CD4-positive, CD25-positive, alpha-beta regulatory T cell (primary cell): ENCODE measurements around the gene SGCD. TPM values are rescaled to one million over a fixed set of nuclear protein-coding genes. Genes with fewer than 3 reads are reported as not detected.
A peak's percentile ranks its signal among the peaks of the same experiment; 100 is the strongest.

Experiments used
- ATAC-seq, 2 donors: fragments of 150-1000 bp; cut with Tn5 transposase; one replicate each; pipeline ENCODE4 v1.10.0; 2021; ENCODE audit warnings: low read depth in 2 of 2, moderate number of reproducible peaks in 2 of 2, moderate library complexity in 1 of 2
- DNase-seq, 3 donors: peaks; one replicate each; pipeline versions ENCODE4 v3.0.0 to v3.0.0-alpha.2; 2012 to 2022; ENCODE audit warnings: mixed read lengths in 1 of 3
- H3K27ac ChIP-seq: one replicate; pipeline ENCODE4 v1.7.0; 2013; ENCODE audit warnings: mild to moderate bottlenecking, low read length; ENCODE audit not compliant: insufficient read depth, poor library complexity, severe bottlenecking
- H3K27me3 ChIP-seq: one replicate; pipeline ENCODE4 v1.7.0; 2013; ENCODE audit warnings: low read length; ENCODE audit not compliant: control insufficient read depth, insufficient read depth
- H3K36me3 ChIP-seq: one replicate; pipeline ENCODE4 v1.7.0; 2013; ENCODE audit warnings: mild to moderate bottlenecking, low read length, moderate library complexity; ENCODE audit not compliant: control insufficient read depth, insufficient read depth
- H3K4me1 ChIP-seq: 2 replicates; pipeline ENCODE4 v1.7.0; 2013; ENCODE audit warnings: mild to moderate bottlenecking, low read length; ENCODE audit not compliant: insufficient read depth, control insufficient read depth, poor library complexity, severe bottlenecking
- H3K4me3 ChIP-seq: one replicate; pipeline ENCODE4 v1.7.0; 2013; ENCODE audit warnings: low read depth, mild to moderate bottlenecking, low read length, moderate library complexity
- H3K9me3 ChIP-seq, 2 experiments: 1 replicate in 1 of 2; 2 replicates in 1 of 2; pipeline ENCODE4 v1.7.0; 2013; ENCODE audit warnings: low read length in 2 of 2, mild to moderate bottlenecking in 1 of 2, moderate library complexity in 1 of 2; ENCODE audit not compliant: control insufficient read depth in 2 of 2
- H3K27ac Mint-ChIP-seq, 3 donors: one replicate each; pipeline ENCODE4 v1.8.0; 2020 to 2022; ENCODE audit warnings: mild to moderate bottlenecking in 3 of 3, mixed read lengths in 3 of 3, moderate library complexity in 2 of 3
- H3K27me3 Mint-ChIP-seq: one replicate; pipeline ENCODE4 v1.8.0; 2022; ENCODE audit warnings: mild to moderate bottlenecking, mixed read lengths
- H3K36me3 Mint-ChIP-seq: one replicate; pipeline ENCODE4 v1.8.0; 2020; ENCODE audit warnings: mixed read lengths
- H3K4me1 Mint-ChIP-seq, 4 donors: one replicate each; pipeline ENCODE4 v1.8.0; 2020 to 2022; ENCODE audit warnings: mixed read lengths in 4 of 4, mild to moderate bottlenecking in 1 of 4
- H3K4me3 Mint-ChIP-seq, 4 donors: one replicate each; pipeline ENCODE4 v1.8.0; 2020 to 2022; ENCODE audit warnings: mild to moderate bottlenecking in 4 of 4, mixed read lengths in 4 of 4, moderate library complexity in 3 of 4
- H3K9me3 Mint-ChIP-seq, 7 donors: one replicate each; pipeline ENCODE4 v1.8.0; 2020 to 2022; ENCODE audit warnings: mixed read lengths in 7 of 7, mild to moderate bottlenecking in 3 of 7, moderate library complexity in 2 of 7
- polyA plus RNA-seq, 4 donors: library from polyadenylated mRNA; unstranded; fragments of 300-500 nt; fragmentation: Illumina TruSeq; gene quantifications; one replicate each; pipeline ENCODE4 v1.2.3, GENCODE V29; 2021
- total RNA-seq: library from RNA; stranded (reverse); gene quantifications from one replicate; pipeline ENCODE4 v1.2.3, GENCODE V29; 2022

SGCD gene
- total and polyA plus RNA-seq, 5 donors from 2014 or later: not detected

GRCh38 chr5:156778139-156778706, 451.3 kb downstream of the SGCD start:
- H3K9me3 ChIP-seq: peaks cover 0 to 1% of the 10 kb centered on the region in 2 experiments
- H3K4me3 Mint-ChIP-seq: no peak overlapping the region

GRCh38 chr5:156778752-156779151, 451.8 kb downstream of the SGCD start:
- peaks cover 7% of the 10 kb centered on the region for H3K27me3 Mint-ChIP-seq
- no peaks in the 10 kb centered on the region for H3K27me3 ChIP-seq
- peak in 1 of 3 donors; percentile 83 for DNase-seq
- no peak overlapping the region for H3K4me3 Mint-ChIP-seq
- peaks cover 0 to 2% (median 0%) of the 10 kb centered on the region in 7 donors for H3K9me3 Mint-ChIP-seq
- no peaks in the 10 kb centered on the region for H3K4me1 ChIP-seq
- H3K36me3 Mint-ChIP-seq: no peaks in the 10 kb centered on the region
- H3K27ac ChIP-seq: no peak overlapping the region
- no peaks in the 10 kb centered on the region for H3K36me3 ChIP-seq
- peaks cover 0 to 14% (median 2%) of the 10 kb centered on the region in 4 donors for H3K4me1 Mint-ChIP-seq
- ATAC-seq: peak in 1 of 2 donors; percentile 31
- peak overlapping the region; percentile 28 to 73 (median 48) for H3K27ac Mint-ChIP-seq
- no peak overlapping the region for H3K4me3 ChIP-seq
- H3K9me3 ChIP-seq: peaks cover 0 to 1% of the 10 kb centered on the region in 2 experiments

More at GRCh38 chr5:156778139-156778706, 451.3 kb downstream of the SGCD start:
- no peak overlapping the region for H3K4me3 ChIP-seq
- no peak overlapping the region for H3K27ac ChIP-seq
- Mint-ChIP-seq H3K4me1 (peaks cover 0 to 14% (median 2%) of the 10 kb centered on the region in 4 donors), H3K27ac (peak overlapping the region; percentile 5 to 73 (median 48)), H3K36me3 (no peaks in the 10 kb centered on the region), H3K27me3 (peaks cover 7% of the 10 kb centered on the region), H3K9me3 (peaks cover 0 to 2% (median 0%) of the 10 kb centered on the region in 7 donors)
- ATAC-seq (no peak), DNase-seq (no peak)
- H3K4me1 ChIP-seq: no peaks in the 10 kb centered on the region
- H3K27me3 ChIP-seq: no peaks in the 10 kb centered on the region
- no peaks in the 10 kb centered on the region for H3K36me3 ChIP-seq

DNA sequence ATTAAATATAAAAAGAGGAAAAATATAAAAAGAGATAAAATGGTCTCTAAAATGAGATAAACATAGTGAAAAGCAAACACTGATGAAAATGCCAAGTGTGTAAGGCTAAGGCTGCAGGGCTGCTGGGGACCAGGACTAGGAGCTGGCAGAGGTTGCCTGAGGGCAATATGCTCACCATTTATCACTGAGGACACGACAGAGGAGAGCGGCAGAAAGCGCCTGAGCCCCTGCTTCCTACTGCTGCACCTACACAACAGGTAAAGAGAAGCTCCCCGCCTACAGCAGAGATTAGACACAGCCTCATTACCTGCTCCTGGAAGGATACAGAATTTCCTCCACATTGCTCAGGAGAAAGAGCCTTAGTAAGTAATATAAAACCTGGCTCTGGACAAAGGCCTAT, 452.5 kb downstream of the SGCD start:
- H3K4me1 ChIP-seq: no peaks in the 10 kb centered on the region
- peaks cover 0 to 4% (median 0%) of the 10 kb centered on the region in 7 donors for H3K9me3 Mint-ChIP-seq
- no peak overlapping the region for H3K4me3 ChIP-seq
- ATAC-seq (no peak), DNase-seq (no peak)
- peaks cover 7% of the 10 kb centered on the region for H3K27me3 Mint-ChIP-seq
- H3K36me3 Mint-ChIP-seq: peaks cover 4% of the 10 kb centered on the region
- H3K27me3 ChIP-seq: no peaks in the 10 kb centered on the region
- H3K4me1 Mint-ChIP-seq: peaks cover 0 to 14% (median 2%) of the 10 kb centered on the region in 4 donors
- H3K27ac ChIP-seq: no peak overlapping the region
- H3K4me3 Mint-ChIP-seq: no peak overlapping the region
- H3K36me3 ChIP-seq: no peaks in the 10 kb centered on the region
- peaks cover 0 to 1% of the 10 kb centered on the region in 2 experiments for H3K9me3 ChIP-seq
- no peak overlapping the region for H3K27ac Mint-ChIP-seq

DNA sequence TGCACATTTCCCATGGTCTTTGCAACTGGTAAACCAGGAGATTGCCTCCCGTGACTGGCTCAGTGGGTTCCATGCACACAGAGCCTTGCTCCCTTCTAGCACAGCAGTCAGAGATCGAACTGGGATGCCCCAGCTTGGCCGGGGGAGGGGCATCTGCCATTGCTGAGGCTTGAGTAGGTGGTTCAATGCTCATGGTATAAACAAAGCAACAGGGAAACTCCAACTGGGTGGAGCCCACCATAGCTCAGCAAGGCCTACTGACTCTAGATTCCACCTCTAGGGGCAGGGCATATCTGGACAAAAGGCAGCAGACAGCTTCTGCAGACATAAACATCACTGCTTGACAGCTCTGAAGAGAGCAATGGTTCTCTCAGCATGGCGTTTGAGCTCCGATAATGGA, 456.1 kb downstream of the SGCD start:
- Histone ChIP-seq H3K36me3 (no peaks in the 10 kb centered on the region), H3K4me3 (no peak overlapping the region), H3K4me1 (no peaks in the 10 kb centered on the region), H3K9me3 (peaks cover 0 to 1% of the 10 kb centered on the region in 2 experiments), H3K27me3 (no peaks in the 10 kb centered on the region), H3K27ac (no peak overlapping the region)
- H3K4me3 Mint-ChIP-seq: no peak overlapping the region
- H3K36me3 Mint-ChIP-seq: peaks cover 4% of the 10 kb centered on the region
- peaks cover 0 to 10% (median 0%) of the 10 kb centered on the region in 4 donors for H3K4me1 Mint-ChIP-seq
- ATAC-seq (no peak), DNase-seq (no peak)
- H3K27ac Mint-ChIP-seq: no peak overlapping the region
- peaks cover 0 to 5% (median 1%) of the 10 kb centered on the region in 7 donors for H3K9me3 Mint-ChIP-seq
- H3K27me3 Mint-ChIP-seq: peaks cover 21% of the 10 kb centered on the region

- no peak overlapping the region for H3K27ac Mint-ChIP-seq
- peaks cover 11% of the 10 kb centered on the region for H3K27me3 Mint-ChIP-seq
- peaks cover 0 to 6% (median 2%) of the 10 kb centered on the region in 7 donors for H3K9me3 Mint-ChIP-seq
- H3K4me1 Mint-ChIP-seq: peaks cover 0 to 6% (median under 1%) of the 10 kb centered on the region in 4 donors
- ATAC-seq (no peak), DNase-seq (peak in 1 of 3 donors; percentile 23)
- Histone ChIP-seq H3K27ac (no peak overlapping the region), H3K9me3 (no peaks in the 10 kb centered on the region), H3K4me3 (no peak overlapping the region), H3K27me3 (peaks cover 5% of the 10 kb centered on the region), H3K4me1 (no peaks in the 10 kb centered on the region), H3K36me3 (no peaks in the 10 kb centered on the region)
- H3K36me3 Mint-ChIP-seq: no peaks in the 10 kb centered on the region
- no peak overlapping the region for H3K4me3 Mint-ChIP-seq
These were observed 467.7 kb downstream of the SGCD start for GRCh38 chr5:156794687-156795086.

DNA sequence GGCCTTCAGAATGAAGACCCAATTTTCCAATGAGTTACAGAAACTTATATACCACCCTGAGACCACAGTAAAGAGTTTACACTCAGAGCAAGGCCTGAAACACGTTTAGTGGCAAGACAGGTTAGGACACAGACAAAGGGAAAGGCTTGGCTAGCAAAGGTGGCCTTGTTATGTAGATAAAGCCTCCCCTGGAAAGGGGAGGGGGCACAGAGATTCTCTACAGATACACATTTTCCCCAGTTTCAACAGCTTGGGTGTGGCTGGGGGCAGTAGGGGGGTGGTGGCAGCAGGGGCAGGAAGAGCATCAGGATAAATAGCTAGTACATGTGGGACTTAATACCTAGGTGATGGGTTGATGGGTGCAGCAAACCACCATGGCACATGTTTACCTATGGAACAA, 471.2 kb downstream of the SGCD start:
- Mint-ChIP-seq H3K4me3 (no peak overlapping the region), H3K36me3 (no peaks in the 10 kb centered on the region), H3K27me3 (peaks cover 22% of the 10 kb centered on the region), H3K4me1 (peaks cover 0 to 6% (median under 1%) of the 10 kb centered on the region in 4 donors), H3K27ac (no peak overlapping the region), H3K9me3 (peaks cover 0 to 4% (median 0%) of the 10 kb centered on the region in 7 donors)
- H3K27ac ChIP-seq: no peak overlapping the region
- no peaks in the 10 kb centered on the region for H3K36me3 ChIP-seq
- DNase-seq (no peak), ATAC-seq (no peak)
- peaks cover 5% of the 10 kb centered on the region for H3K27me3 ChIP-seq
- no peaks in the 10 kb centered on the region for H3K9me3 ChIP-seq
- H3K4me1 ChIP-seq: no peaks in the 10 kb centered on the region
- no peak overlapping the region for H3K4me3 ChIP-seq

DNA sequence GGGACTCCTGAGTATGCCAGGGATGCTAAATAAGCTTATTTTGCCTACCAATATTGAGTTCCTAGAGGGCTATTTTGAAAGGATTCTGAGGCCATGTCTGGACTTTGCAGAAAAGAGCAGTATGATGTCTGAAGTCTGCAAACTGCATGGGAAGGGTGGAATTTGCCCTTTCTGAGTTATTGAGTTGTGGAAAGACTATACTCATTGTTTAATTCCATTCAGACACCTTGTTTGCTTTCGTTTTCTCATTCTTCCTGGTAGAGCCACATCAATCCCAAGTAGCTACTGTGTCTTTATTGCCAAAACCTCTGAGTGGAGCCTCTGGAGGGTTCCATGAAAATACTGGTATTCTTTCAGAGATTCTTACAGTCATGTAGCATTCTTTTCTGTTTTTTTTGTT, 472.2 kb downstream of the SGCD start:
- peaks cover 0 to 4% (median under 1%) of the 10 kb centered on the region in 4 donors for H3K4me1 Mint-ChIP-seq
- Histone ChIP-seq H3K27ac (no peak overlapping the region), H3K27me3 (peaks cover 5% of the 10 kb centered on the region), H3K9me3 (no peaks in the 10 kb centered on the region), H3K36me3 (no peaks in the 10 kb centered on the region), H3K4me1 (no peaks in the 10 kb centered on the region), H3K4me3 (no peak overlapping the region)
- H3K27me3 Mint-ChIP-seq: peaks cover 31% of the 10 kb centered on the region
- H3K27ac Mint-ChIP-seq: no peak overlapping the region
- H3K36me3 Mint-ChIP-seq: no peaks in the 10 kb centered on the region
- DNase-seq: peak in 1 of 3 donors; percentile 22
- peaks cover 0 to 4% (median 0%) of the 10 kb centered on the region in 7 donors for H3K9me3 Mint-ChIP-seq
- no peak for ATAC-seq
- H3K4me3 Mint-ChIP-seq: no peak overlapping the region

- H3K9me3 ChIP-seq: no peaks in the 10 kb centered on the region
- Mint-ChIP-seq H3K4me3 (no peak overlapping the region), H3K4me1 (no peaks in the 10 kb centered on the region), H3K36me3 (no peaks in the 10 kb centered on the region), H3K27ac (no peak overlapping the region), H3K27me3 (peaks cover 35% of the 10 kb centered on the region), H3K9me3 (peaks cover 0 to 4% (median 0%) of the 10 kb centered on the region in 7 donors)
- H3K27ac ChIP-seq: no peak overlapping the region
- no peak overlapping the region for H3K4me3 ChIP-seq
- H3K36me3 ChIP-seq: no peaks in the 10 kb centered on the region
- DNase-seq (no peak), ATAC-seq (no peak)
- peaks cover 5% of the 10 kb centered on the region for H3K27me3 ChIP-seq
- H3K4me1 ChIP-seq: no peaks in the 10 kb centered on the region
These were observed 474.0 kb downstream of the SGCD start for GRCh38 chr5:156800929-156801328.
